Measurements from ENCODE around the gene PIGB.
A peak's percentile ranks its signal among the peaks of the same experiment; 100 is the strongest.
"Not testable (repeated sequence)": the region's sequence is repeated elsewhere in the genome, so short reads cannot be mapped to it uniquely, and the experiment has no call there.

Gene PIGB

GRCh38 chr15:55383687-55384086, 64.7 kb downstream of the PIGB start:
- no peak for DNase-seq (ENCODE audit: low spot score)

GRCh38 chr15:55387027-55387426, 68.0 kb downstream of the PIGB start:
- DNase-seq (ENCODE audit: low spot score), result no peak

DNA sequence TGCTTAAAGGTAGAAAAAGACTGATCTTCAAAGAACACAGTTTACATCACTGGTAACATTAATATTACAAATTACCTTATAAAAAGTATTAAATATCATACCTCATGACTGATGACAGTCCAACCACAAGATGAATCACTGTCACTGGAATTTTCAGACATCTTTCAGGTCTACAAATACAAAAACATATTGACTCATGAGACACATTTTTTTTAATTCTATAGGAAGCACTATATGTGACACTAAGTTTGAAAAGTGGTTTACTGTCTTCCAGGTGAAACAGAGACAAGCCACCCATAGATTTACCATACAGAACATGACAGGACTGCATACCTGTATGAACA, 70.2 kb downstream of the PIGB start:
- no peak for DNase-seq (ENCODE audit: low spot score)

DNA sequence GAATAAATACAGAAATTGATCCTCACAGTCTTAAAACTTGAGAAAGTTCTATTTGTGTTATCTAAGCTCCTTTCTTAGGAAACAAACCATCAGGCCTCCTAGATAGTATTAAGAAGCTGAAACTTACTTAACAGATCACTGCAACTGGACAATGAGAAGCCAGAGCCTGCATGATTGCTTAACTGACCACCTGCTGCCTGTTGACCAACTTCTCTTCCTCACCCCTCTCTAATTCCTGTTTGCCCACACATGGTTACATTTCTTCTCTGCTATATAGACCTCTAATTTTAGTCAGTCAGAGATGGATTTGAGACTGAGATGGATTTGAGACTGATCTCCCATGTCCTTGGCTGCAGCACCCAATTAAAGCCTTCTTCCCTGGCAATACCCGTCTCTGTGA, 75.7 kb downstream of the PIGB start:
- no peak for DNase-seq (ENCODE audit: low spot score)

DNA sequence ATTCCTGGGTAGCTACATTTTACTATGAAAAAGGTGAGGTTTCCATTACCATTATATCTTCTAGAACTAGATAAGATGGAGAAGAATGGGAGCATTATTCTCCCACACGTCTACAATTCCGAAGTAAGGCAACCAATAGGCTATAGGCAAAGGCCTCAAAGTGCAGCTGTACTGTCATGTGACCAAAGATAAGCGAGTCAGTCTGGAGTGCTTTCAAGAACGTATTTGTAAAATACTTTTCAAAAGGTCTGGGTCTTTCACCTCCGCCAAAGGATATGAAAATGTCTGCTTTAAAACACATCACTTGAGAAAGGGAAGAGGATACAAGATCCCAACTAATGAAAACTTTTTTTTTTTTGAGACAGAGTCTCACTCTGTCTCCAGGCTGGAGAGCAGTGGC, 79.2 kb downstream of the PIGB start:
- no peak for DNase-seq (ENCODE audit: low spot score)

DNA sequence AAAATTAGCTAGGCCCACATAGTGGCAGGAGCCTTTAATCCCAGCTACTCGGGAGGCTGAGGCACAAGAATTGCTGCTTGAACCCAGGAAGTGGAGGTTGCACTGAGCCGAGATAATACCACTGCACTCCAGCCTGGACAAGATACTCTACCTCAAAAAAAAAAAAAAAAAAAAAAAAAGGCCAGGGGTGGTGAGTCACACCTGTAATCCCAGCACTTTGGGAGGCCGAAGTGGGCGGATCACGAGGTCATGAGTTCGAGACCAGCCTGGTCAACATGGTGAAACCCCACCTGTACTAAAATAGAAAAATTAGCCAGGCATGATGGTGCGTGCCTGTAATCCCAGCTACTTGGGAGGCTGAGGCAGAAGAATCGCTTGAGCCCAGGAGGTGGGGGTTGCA, 81.0 kb downstream of the PIGB start:
- DNase-seq (ENCODE audit: low spot score), result not testable (repeated sequence)

- DNase-seq (ENCODE audit: low spot score), result no peak
Measured at GRCh38 chr15:55401786-55402246, 82.8 kb downstream of the PIGB start.

DNA sequence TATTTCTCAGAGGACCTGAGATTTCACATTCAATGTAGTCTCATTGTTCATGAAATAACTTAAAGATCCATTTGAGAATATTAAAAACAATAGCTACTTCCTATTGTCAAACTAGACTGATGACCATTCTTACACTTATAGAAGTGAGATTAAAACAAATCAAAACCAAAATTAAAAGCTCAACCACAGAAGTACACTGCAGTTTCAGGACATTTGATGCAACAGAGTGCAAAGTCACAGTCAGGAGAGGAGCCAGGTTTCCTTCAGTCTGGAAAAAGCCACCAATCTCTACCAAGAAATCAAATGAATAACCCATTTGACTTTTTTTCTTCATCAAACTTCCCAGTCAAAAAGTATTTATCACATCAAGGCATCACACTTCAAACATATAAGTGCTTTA, 83.7 kb downstream of the PIGB start:
- DNase-seq (ENCODE audit: low spot score), result no peak

DNA sequence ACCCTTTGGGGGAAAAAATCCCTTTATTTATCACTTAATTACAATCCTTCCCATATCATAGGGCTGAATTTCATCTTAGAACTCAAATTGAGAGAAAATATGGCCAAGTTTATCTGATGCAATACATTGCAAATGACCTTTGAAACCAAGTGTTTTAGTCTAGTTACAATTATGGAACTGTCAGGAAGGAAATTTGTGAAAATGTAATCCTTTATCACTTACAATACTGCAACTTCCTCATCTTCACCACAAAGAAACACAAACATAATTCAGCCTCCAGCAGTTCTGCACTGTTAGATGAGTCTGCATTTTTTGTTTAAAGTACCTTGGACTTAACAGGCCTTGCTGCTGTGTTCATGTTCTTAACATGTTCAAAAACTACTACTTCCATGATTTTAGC, 84.5 kb downstream of the PIGB start:
- peak; percentile 46 for DNase-seq (ENCODE audit: low spot score)
